Naive thymus-derived CD8-positive, alpha-beta T cell (primary cell): ENCODE results near the gene MICAL2. TPM values are rescaled to one million over a fixed set of nuclear protein-coding genes. Genes with fewer than 3 reads are reported as not detected.

Experiments
- ATAC-seq, 2 donors: fragments of 150-1000 bp; cut with Tn5 transposase in 1 of 2; sonication (Bioruptor Pico), chemical (Tn5 transposase) in 1 of 2; 1 replicate in 1 of 2; 2 replicates in 1 of 2; pipeline ENCODE4 v1.10.0; 2021; ENCODE audit warnings: mild to moderate bottlenecking in 2 of 2, moderate library complexity in 2 of 2
- POLR2A ChIA-PET: fragments of 350-600 bp; sonication (Branson Sonifier 250); formaldehyde crosslinking; loops from one replicate; lab custom pipeline; 2021; ENCODE audit warnings: antibody characterized with exemption; lab: Charles Lee
- DNase-seq, 10 donors: peaks; one replicate each; pipeline versions ENCODE4 v3.0.0 to v3.0.0-alpha.2; 2020 to 2022
- H3K27ac Mint-ChIP-seq, 10 donors: one replicate each; pipeline ENCODE4 v1.8.0; 2020 to 2022; ENCODE audit warnings: mild to moderate bottlenecking in 10 of 10, mixed read lengths in 10 of 10, moderate library complexity in 4 of 10, inconsistent platforms in 1 of 10
- H3K27me3 Mint-ChIP-seq, 5 donors: one replicate each; pipeline ENCODE4 v1.8.0; 2021 to 2022; ENCODE audit warnings: mixed read lengths in 5 of 5
- H3K36me3 Mint-ChIP-seq, 3 donors: one replicate each; pipeline ENCODE4 v1.8.0; 2020 to 2022; ENCODE audit warnings: mixed read lengths in 3 of 3, mild to moderate bottlenecking in 2 of 3, inconsistent platforms in 1 of 3
- H3K4me1 Mint-ChIP-seq, 4 donors: one replicate each; pipeline ENCODE4 v1.8.0; 2021 to 2022; ENCODE audit warnings: mixed read lengths in 4 of 4
- H3K4me3 Mint-ChIP-seq, 10 donors: one replicate each; pipeline ENCODE4 v1.8.0; 2020 to 2022; ENCODE audit warnings: mild to moderate bottlenecking in 10 of 10, mixed read lengths in 10 of 10, moderate library complexity in 6 of 10, inconsistent platforms in 1 of 10
- H3K9me3 Mint-ChIP-seq, 9 donors: one replicate each; pipeline ENCODE4 v1.8.0; 2020 to 2022; ENCODE audit warnings: mixed read lengths in 9 of 9, mild to moderate bottlenecking in 3 of 9, inconsistent platforms in 1 of 9, moderate library complexity in 1 of 9
- polyA plus RNA-seq, 3 donors: library from polyadenylated mRNA; unstranded; fragments of 300-500 nt; fragmentation: Illumina TruSeq; gene quantifications; one replicate each; pipeline ENCODE4 v1.2.3, GENCODE V29; 2021
- total RNA-seq, 8 experiments: library from RNA in 2 of 8; stranded (reverse) in 2 of 8; gene quantifications; one replicate each; pipeline ENCODE4 v1.2.3 and lab custom pipeline; 2021 to 2026

MICAL2 gene, protein sequence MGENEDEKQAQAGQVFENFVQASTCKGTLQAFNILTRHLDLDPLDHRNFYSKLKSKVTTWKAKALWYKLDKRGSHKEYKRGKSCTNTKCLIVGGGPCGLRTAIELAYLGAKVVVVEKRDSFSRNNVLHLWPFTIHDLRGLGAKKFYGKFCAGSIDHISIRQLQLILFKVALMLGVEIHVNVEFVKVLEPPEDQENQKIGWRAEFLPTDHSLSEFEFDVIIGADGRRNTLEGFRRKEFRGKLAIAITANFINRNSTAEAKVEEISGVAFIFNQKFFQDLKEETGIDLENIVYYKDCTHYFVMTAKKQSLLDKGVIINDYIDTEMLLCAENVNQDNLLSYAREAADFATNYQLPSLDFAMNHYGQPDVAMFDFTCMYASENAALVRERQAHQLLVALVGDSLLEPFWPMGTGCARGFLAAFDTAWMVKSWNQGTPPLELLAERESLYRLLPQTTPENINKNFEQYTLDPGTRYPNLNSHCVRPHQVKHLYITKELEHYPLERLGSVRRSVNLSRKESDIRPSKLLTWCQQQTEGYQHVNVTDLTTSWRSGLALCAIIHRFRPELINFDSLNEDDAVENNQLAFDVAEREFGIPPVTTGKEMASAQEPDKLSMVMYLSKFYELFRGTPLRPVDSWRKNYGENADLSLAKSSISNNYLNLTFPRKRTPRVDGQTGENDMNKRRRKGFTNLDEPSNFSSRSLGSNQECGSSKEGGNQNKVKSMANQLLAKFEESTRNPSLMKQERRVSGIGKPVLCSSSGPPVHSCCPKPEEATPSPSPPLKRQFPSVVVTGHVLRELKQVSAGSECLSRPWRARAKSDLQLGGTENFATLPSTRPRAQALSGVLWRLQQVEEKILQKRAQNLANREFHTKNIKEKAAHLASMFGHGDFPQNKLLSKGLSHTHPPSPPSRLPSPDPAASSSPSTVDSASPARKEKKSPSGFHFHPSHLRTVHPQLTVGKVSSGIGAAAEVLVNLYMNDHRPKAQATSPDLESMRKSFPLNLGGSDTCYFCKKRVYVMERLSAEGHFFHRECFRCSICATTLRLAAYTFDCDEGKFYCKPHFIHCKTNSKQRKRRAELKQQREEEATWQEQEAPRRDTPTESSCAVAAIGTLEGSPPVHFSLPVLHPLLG
- total RNA-seq (1 to 10 TPM; 5.0 to 7.0 TPM), polyA plus RNA-seq (10 to 100 TPM in 1 of 3 donors, 1 to 10 TPM in 2; 2.3 to 12.3 (median 2.8) TPM), total RNA-seq (lab: John Stamatoyannopoulos, UW) (1.6 to 24.4 (median 10.4) reads per million in 6 experiments)

- POLR2A ChIA-PET, result interaction anchor here (0.6 kb wide), 1 partner anchor 17 kb away, joined by 3 read pairs; no protein-coding TSS in a partner anchor
- peaks cover 5 to 27% (median 17%) of the 10 kb centered on the region in 4 donors for H3K4me1 Mint-ChIP-seq
- ATAC-seq, result peak; percentile 95 to 97
Observed at GRCh38 chr11:12110201-12110713, at the start of gene MICAL2. TSS of gene MICAL2 (plus strand) at chr11:12110590. CDS start at chr11:12162156, 51,566 bp downstream.

DNA sequence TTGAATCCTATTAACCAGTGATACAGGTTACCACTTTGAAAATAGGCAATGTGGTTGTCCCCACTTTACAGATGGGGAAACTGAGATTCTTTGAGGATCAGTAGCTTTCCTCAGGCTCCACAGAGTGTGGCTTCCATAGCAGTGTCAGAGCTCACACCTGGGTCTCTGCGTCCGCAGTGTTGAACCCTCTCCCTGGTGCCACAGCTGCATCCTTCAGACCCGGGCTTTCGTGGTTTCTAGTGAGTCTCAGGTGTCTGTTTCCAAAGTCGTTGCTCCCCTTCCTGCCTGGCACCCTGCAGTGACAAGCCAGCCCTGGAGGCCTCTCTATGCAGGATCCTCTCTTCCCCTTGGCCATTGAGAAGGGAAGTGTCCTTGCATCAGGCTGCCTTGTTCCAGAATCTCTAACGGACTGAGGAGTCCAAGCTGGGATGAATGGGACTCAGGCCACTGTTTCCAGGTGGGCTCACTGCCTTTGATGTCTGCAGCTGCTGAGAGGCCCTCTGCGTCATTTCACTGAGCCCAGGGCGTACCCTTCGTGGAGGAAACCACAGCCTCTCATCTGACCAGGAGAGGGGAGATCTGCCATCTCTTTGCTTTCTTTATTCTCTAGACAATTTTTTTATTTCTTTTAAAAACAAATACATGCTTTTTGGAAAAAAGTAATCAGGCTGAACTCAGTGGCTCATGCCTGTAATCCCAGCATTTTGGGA, 48.4 kb upstream of the MICAL2 start:
- ATAC-seq (no peak), DNase-seq (no peak)
- POLR2A ChIA-PET, result interaction anchor here (1.2 kb wide), 1 partner anchor 11 kb away, joined by 3 read pairs; no protein-coding TSS in a partner anchor
- Mint-ChIP-seq H3K36me3 (no peaks in the 10 kb centered on the region), H3K27me3 (peaks cover 0 to 2% (median 0%) of the 10 kb centered on the region in 5 donors), H3K4me3 (no peak overlapping the region), H3K27ac (peak overlapping the region in 3 of 10 donors; percentile 25 to 67 (median 29)), H3K4me1 (peaks cover 0 to 6% (median 2%) of the 10 kb centered on the region in 4 donors), H3K9me3 (peaks cover 0 to 8% (median 0%) of the 10 kb centered on the region in 9 donors)

More at GRCh38 chr11:12110201-12110713, at the start of gene MICAL2:
- H3K36me3 Mint-ChIP-seq, result no peaks in the 10 kb centered on the region
- H3K27ac Mint-ChIP-seq, result peak within 1 kb of the TSS in 8 of 10 donors; percentile 11 to 85 (median 70)
- DNase-seq, result peak; percentile 69 to 85 (median 78)
- no peaks in the 10 kb centered on the region for H3K9me3 Mint-ChIP-seq
- no peaks in the 10 kb centered on the region for H3K27me3 Mint-ChIP-seq
- peak within 1 kb of the TSS; percentile 70 to 87 (median 82) for H3K4me3 Mint-ChIP-seq

DNA sequence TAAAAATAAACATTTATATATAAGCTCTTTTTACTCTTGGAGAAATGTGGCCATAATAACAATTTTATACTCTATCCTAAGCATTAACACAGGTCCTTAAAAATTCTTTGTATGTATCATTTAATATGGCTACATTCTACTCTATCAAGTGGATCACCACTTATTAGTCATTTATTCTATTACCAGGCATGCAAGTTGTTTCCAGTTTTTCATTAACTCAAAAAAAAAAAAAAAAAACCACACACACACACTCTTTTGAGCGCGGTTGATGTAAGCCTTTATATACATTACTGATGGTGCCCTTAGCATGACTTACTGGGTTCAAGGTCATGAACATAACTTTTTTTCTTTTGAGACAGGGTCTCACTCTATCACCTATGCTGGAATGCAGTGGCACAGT, 47.1 kb upstream of the MICAL2 start:
- POLR2A ChIA-PET, result no interaction called here

GRCh38 chr11:12064136-12064953, 46.0 kb upstream of the MICAL2 start:
- H3K27me3 Mint-ChIP-seq, result peaks cover 0 to 9% (median 2%) of the 10 kb centered on the region in 5 donors
- DNase-seq (no peak), ATAC-seq (no peak)
- no peaks in the 10 kb centered on the region for H3K36me3 Mint-ChIP-seq
- POLR2A ChIA-PET, result no interaction called here
- H3K4me1 Mint-ChIP-seq, result peaks cover 0 to 6% (median 4%) of the 10 kb centered on the region in 4 donors
- H3K4me3 Mint-ChIP-seq, result no peak overlapping the region
- H3K27ac Mint-ChIP-seq, result no peak overlapping the region
- peaks cover 0 to 8% (median 0%) of the 10 kb centered on the region in 9 donors for H3K9me3 Mint-ChIP-seq

More for the DNA sequence above, 47.1 kb upstream of the MICAL2 start:
- ATAC-seq (no peak), DNase-seq (no peak)
- peaks cover 0 to 8% (median 0%) of the 10 kb centered on the region in 9 donors for H3K9me3 Mint-ChIP-seq
- H3K4me3 Mint-ChIP-seq, result no peak overlapping the region
- H3K36me3 Mint-ChIP-seq, result no peaks in the 10 kb centered on the region
- peaks cover 0 to 9% (median 2%) of the 10 kb centered on the region in 5 donors for H3K27me3 Mint-ChIP-seq
- H3K27ac Mint-ChIP-seq, result no peak overlapping the region
- peaks cover 0 to 6% (median 4%) of the 10 kb centered on the region in 4 donors for H3K4me1 Mint-ChIP-seq

DNA sequence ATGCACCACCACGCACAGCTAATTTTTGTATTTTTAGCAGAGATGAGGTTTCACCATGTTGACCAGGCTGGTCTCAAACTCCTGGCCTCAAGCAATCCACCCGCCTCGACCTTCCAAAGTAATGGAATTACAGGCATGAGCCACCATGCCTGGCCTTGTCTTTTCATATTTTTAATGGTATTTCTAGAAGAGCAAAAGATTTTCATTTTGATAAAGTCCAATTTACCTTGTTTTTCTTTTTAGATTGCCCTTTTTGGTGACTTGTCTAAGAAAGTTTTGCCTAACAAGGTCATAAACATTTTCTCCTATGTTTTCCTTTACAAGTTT, 45.5 kb upstream of the MICAL2 start:
- ATAC-seq (no peak), DNase-seq (no peak)
- Mint-ChIP-seq H3K36me3 (no peaks in the 10 kb centered on the region), H3K9me3 (peaks cover 0 to 8% (median 0%) of the 10 kb centered on the region in 9 donors), H3K27ac (no peak overlapping the region), H3K27me3 (peaks cover 0 to 9% (median 3%) of the 10 kb centered on the region in 5 donors), H3K4me3 (no peak overlapping the region), H3K4me1 (peaks cover 0 to 6% (median 4%) of the 10 kb centered on the region in 4 donors)
- POLR2A ChIA-PET, result no interaction called here

DNA sequence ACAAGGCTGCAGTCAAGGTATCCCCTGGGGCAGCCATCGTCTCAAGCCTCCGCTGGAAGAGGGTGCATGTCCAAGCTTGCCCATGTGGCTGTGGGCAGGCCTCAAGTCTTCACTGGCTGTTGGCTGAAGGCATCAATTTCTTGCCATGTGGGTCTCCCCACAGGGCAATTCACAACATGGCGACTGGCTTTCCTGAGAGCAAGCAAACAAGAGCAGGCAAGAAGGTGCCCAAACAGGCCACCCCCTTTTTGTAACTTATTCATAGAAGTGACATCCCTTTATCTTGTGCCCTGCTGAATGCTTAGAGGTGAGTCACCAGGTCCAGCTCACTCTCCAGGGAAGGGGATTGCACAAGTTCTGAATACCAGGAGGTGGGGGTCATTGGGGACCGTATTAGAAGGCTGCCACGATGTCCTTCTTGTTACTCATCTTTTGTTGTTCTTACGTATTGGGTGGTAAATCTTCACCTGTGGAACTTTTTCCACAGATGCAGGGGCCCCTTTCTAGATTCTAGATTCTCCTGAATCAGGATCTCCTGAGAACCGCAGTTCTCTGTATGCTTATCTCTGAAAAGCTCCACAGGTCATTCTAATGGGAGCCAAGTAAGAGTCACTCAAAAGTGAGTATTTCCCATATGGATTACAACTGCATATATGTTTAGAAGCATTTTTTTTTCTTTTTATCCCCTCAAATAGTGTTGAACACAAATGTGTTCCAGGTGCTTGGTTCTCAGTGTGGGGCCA, 44.2 kb upstream of the MICAL2 start:
- peaks cover 3 to 7% (median 4%) of the 10 kb centered on the region in 4 donors for H3K4me1 Mint-ChIP-seq

GRCh38 chr11:12066799-12067508, 43.4 kb upstream of the MICAL2 start:
- Mint-ChIP-seq H3K27me3 (peaks cover 0 to 9% (median 3%) of the 10 kb centered on the region in 5 donors), H3K36me3 (no peaks in the 10 kb centered on the region), H3K27ac (peak overlapping the region in 1 of 10 donors; percentile 67), H3K4me3 (no peak overlapping the region), H3K9me3 (peaks cover 0 to 8% (median 0%) of the 10 kb centered on the region in 9 donors), H3K4me1 (peaks cover 3 to 9% (median 6%) of the 10 kb centered on the region in 4 donors)
- ATAC-seq, result no peak
- no peak for DNase-seq
- POLR2A ChIA-PET, result no interaction called here

More for the DNA sequence above, 44.2 kb upstream of the MICAL2 start:
- H3K27me3 Mint-ChIP-seq, result peaks cover 0 to 9% (median 3%) of the 10 kb centered on the region in 5 donors
- H3K4me3 Mint-ChIP-seq, result no peak overlapping the region
- H3K27ac Mint-ChIP-seq, result no peak overlapping the region
- POLR2A ChIA-PET, result no interaction called here
- DNase-seq, result no peak
- no peaks in the 10 kb centered on the region for H3K36me3 Mint-ChIP-seq
- H3K9me3 Mint-ChIP-seq, result peaks cover 0 to 8% (median 0%) of the 10 kb centered on the region in 9 donors
- ATAC-seq, result no peak

GRCh38 chr11:12067796-12068357, 42.5 kb upstream of the MICAL2 start:
- Mint-ChIP-seq H3K4me1 (peaks cover 0 to 9% (median 4%) of the 10 kb centered on the region in 4 donors), H3K27ac (no peak overlapping the region), H3K36me3 (no peaks in the 10 kb centered on the region), H3K27me3 (peaks cover 0 to 9% (median 3%) of the 10 kb centered on the region in 5 donors), H3K4me3 (no peak overlapping the region), H3K9me3 (peaks cover 0 to 8% (median 0%) of the 10 kb centered on the region in 9 donors)
- POLR2A ChIA-PET, result no interaction called here
- ATAC-seq (no peak), DNase-seq (no peak)

DNA sequence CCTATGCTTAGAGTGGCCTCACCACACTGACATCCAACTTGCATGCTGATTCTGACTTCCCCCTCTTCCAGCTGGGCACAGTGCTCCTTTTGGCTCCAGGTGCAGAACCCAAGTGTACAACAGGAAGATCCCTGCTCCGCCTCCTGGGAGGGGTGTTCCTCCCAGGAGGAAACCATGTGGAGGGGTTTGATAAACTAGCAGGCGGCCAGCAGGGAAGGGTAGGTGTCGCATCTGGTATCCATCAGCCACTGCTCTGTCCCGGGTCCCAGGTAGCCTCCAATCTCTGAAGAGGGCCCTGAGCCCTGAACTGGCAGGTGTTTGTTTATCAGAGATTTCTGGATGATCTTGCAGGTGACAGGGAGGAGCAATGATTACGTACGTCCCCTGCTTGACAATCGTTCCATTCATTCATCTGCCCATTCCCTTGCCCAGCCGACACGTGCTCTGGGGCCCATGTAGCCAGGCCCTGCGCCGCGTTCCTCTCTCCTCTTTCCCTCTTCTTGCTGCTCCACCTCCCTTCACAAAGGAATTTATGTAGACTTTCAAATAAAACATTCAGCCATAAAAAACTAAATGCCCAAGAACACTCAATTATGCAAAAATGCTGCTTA, 41.2 kb upstream of the MICAL2 start:
- Mint-ChIP-seq H3K9me3 (peaks cover 0 to 7% (median 0%) of the 10 kb centered on the region in 9 donors), H3K4me1 (peaks cover 0 to 9% (median 4%) of the 10 kb centered on the region in 4 donors)

More for the DNA sequence above, 41.2 kb upstream of the MICAL2 start:
- ATAC-seq, result no peak
- no peaks in the 10 kb centered on the region for H3K36me3 Mint-ChIP-seq
- no peak overlapping the region for H3K27ac Mint-ChIP-seq
- H3K4me3 Mint-ChIP-seq, result no peak overlapping the region
- POLR2A ChIA-PET, result no interaction called here
- H3K27me3 Mint-ChIP-seq, result peaks cover 0 to 9% (median 3%) of the 10 kb centered on the region in 5 donors
- DNase-seq, result no peak
